NCI-H1417 (cell line): ENCODE measurements around the gene ACVR2B.

Source experiments
- DNase-seq, 3 experiments: peaks; one replicate each; lab custom pipeline; 2025; lab: John Stamatoyannopoulos, UW

ACVR2B gene

GRCh38 chr3:38488949-38489348 is 35.3 kb downstream of the ACVR2B start:
- DNase-seq = no peak

GRCh38 chr3:38489766-38490165 is 36.1 kb downstream of the ACVR2B start:
- DNase-seq = no peak

- DNase-seq = no peak
Measured at GRCh38 chr3:38490281-38491030, 36.8 kb downstream of the ACVR2B start.

GRCh38 chr3:38491215-38491614 is 37.5 kb downstream of the ACVR2B start:
- no peak for DNase-seq

DNA sequence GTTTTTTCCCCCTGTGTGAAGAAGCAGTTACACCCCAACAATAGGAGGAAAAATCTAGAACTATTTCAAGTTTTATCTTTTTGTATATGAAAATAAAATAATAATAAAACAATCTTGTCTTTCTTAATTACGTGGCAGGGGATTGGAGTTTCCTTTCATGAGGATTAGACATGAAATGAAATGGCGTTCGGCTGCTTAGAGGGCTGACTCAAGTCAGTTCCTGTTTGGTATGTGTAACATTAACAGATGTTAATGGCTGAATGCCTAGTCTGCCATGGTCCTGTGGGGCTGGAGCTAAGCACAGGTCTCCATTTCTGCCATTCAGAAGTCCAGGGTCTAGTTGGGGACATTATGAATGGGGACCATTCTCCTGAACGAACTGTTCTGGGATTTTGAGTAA is 39.3 kb downstream of the ACVR2B start:
- no peak for DNase-seq

- DNase-seq = peak; percentile 80 to 93 (median 86)
Measured at GRCh38 chr3:38496131-38496910, 42.6 kb downstream of the ACVR2B start, which contains the start of gene EXOG. EXOG (plus strand) TSS chr3:38496340; CDS start chr3:38496368, 28 bp downstream.

GRCh38 chr3:38497031-38497430 is 43.3 kb downstream of the ACVR2B start:
- DNase-seq = peak in 2 of 3 experiments; percentile 16 to 56

DNA sequence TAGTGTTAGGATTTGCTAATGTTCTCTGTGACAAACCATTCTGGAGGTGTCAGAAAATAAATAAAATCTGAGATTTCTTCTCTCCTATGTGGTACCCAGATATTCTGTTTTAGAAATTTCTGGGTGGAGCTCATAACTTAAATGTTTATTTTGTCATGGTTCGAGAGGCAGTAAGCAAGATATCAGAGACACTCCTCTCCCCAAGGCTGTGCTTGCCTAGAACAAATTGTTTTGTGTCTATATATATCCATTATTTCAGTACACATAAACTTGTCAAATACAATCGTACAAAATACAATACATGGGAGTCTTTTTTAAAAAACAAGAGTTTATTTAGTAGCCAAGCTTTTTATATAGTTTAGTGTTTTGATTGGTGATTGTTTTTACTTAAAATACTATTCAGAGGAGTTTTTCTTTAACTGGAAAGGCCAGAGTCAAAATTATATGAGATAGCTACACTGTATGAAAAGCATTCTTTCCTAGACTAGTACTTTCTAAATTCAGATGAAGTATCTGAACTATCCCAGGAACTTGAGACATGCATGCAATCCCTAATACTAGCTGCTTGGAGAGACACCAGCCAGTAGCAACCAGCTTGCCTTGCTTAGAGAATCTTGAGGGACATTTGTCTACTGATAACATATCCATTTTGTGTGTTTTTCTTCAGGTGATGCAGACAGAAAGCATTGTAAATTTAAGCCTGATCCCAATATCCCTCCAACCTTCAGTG is 47.2 kb downstream of the ACVR2B start:
- DNase-seq = no peak

DNA sequence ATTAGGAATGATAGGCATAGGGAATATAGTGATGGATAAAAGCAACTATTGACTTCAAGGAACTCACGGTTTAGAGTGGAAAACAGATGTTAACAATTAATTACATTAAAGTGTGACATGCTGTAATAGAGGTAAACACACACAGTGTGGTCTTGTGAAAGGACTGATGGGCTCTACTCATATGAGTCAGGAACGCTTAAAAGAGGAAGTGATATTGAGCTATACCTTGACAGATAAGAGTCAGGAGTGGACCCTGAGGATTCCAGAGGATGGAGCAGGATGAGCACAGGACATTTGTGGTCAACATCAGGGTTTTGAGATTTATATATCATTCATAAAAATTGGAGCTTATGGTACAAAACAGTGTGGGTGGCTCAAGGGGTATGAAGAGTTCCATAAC is 53.4 kb downstream of the ACVR2B start:
- no peak for DNase-seq

DNA sequence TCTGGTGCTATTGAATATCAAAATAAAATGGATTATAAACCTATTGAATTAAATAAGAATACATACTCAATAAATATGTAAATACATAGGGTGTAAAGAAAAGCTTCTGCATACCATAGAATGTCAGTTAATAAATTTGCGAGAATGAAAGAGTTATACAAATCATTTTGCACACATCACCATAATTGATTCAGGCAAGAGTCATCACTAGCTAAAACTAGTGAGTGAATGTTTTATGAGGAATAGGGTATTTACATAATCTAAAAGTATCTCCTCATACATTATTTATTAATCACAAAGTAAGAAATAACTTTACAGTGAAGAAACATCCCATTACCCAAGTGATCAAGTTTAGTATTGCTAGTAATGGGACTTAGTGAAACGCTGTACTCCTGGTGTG is 56.0 kb downstream of the ACVR2B start:
- DNase-seq = no peak

DNA sequence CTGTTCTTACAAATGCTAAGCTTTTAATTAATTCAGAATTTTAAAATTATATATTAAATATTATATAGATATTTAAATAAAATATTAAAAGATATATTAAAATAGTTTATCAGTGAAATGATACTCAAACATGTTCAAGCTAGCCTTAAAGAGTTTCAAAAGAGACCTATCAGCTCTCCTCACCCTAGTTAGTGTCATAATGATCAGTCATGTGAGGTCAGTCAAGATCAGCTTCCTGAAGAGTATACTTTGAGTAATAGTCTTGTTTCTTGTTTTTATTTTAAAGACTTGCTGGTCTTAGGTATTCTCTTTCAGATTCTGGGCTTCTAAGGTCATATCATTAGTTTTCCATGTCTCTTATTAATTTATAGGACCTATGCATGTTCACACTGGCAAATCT is 56.9 kb downstream of the ACVR2B start:
- DNase-seq = no peak

- no peak for DNase-seq
Measured at GRCh38 chr3:38511546-38511945, 57.9 kb downstream of the ACVR2B start.

DNA sequence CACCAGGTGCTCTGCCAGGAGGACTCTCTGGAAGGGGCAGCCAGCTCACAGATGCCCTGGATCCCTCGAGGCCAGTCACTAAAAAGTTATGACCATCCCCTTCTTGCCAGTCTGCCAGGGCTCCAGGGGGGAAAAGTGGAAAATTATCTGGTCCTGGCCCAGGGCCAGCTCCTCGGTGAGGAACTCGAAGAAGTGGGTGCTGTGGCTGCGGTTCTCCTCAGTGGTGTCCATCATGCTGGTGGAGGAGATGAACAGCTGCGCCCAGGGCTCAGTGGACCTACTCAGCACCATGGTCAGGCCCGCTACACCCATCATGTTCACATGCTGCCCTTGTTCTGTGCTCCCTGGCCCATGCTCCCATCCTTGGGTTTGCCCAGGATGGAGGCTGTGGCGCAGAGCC is 61.7 kb downstream of the ACVR2B start:
- DNase-seq = no peak

DNA sequence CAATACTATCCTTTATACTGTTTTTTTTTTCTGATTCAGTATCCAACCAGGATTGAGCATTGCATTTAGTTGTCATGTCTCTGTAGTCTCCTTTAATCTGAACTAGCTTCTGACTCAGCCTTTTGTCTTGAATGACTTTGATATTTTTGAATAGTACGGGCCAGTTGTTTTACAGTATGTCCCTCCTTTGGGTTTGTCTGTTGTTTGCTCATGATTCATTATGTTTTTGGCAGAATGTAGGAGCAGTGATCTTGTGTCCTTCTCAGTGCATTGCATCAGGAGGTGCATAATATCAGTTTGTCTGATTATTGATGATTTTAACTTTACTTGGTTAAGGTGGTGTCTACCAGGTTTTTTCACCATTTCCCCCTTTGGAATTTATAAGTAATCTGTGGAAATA is 63.0 kb downstream of the ACVR2B start:
- no peak for DNase-seq

DNA sequence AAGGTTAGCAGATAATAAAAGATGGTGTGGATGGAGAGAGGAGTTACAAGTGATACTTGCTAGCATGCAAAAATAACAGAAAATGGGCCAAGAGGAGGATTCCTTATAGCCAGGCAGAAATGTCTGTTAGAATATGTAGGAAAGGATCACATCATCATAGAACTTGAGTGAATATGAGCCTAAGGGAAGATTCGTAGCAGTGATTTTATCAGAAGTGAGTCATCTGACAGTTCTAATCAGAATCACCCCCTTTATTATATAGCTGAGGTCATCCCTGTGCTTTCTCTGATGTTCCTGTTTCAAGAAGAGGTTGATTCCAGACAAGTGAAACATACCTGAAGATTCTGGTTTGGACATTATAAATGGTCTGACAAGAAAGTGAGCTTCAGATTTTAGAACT is 65.3 kb downstream of the ACVR2B start:
- DNase-seq = no peak

GRCh38 chr3:38519651-38520050 is 66.0 kb downstream of the ACVR2B start:
- no peak for DNase-seq

DNA sequence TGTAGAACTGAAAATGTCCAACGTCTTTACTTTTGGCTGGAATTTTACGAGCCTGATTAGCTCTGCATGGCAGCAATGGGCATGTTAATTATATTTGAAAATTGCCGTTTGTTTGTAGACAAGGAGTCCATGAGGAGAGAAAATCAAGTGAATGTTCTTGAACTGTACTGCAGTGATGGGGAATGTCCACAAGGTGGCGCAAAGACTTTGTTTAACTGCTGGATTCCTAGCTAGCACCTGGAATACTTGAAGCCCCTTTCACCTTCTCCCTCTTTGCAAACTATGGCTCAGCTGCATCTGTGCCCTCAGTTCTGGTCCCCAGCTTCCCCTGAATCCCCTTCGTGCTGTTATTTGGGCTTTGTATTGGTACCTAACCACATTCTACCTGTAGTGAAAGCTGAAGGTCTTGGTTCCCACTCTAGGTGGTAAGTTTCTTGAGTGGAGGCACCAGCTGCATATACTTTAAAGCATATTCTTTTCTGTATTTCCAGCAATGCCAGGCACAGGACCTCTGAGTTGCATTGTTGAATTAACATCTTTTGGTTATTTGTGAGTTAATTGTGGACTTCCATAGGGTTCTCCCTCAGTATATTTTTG is 67.8 kb downstream of the ACVR2B start:
- DNase-seq = peak; percentile 22 to 83 (median 38)

DNA sequence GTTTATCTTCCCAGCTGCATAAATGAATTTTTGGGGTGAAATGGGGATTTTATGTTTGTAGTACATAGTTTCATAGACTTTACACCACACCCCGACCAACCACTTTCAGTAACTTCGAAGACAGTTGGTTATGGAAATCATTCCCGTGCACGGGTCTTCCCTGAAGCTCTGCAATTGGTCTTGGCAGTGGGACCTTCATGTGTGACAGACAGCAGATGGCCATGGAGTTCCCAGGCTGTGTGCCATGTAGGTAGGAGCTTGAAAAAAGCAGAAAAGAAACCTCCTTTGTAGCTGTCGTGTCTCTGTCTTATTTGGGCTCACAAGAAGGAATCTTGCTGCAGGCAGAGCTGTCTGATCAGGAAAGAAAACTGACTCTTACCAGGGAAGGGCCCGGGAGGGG is 68.3 kb downstream of the ACVR2B start:
- DNase-seq = no peak

DNA sequence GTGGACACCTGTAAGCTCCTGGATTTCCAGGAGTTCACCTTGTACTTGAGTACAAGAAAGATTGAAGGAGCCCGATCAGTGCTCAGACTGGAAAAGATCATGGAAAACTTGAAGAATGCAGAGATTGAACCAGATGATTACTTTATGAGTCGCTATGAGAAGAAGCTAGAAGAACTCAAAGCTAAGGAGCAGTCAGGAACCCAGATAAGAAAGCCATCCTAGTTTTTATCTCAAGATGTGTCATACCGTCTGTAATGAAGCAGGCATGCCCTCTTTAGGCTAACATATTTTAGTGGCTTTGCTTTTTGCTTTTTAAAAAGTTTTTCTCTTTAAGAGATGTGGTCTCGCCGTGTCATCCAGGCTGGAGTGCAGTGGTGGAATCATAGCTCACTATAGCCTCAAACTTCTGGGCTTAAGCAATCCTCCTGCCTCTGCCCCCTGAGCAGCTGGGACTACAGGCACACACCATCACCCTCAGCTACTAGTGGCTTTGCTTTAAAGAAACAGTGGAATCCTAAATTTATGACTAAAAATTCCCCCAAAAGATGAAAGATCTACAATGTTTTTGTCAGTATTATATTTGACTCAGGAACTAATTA is 70.5 kb downstream of the ACVR2B start:
- DNase-seq = no peak

DNA sequence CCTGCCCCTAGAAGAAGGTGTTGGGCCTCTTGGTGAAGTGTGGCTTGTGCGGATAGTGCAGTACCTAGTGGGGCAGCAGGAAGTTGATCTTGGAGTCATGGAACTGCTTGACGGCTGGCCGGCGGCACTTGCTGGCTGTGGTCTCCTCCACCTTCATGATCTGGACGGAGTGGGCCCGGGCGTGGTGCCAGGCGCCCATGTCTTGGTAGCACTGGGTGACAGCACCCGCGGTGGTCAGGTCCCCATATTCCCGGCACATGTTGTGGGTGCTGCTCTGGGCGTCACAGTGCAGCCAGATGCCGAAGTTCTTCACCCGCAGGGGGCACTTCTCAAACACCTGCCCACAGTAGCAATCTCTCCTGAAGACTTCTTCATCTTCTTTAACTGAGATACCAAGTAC is 73.1 kb downstream of the ACVR2B start:
- DNase-seq = no peak

GRCh38 chr3:38528457-38528856 is 74.8 kb downstream of the ACVR2B start:
- DNase-seq = peak in 1 of 3 experiments; percentile 27

- no peak for DNase-seq
Measured at GRCh38 chr3:38532529-38532928, 78.8 kb downstream of the ACVR2B start.
